GM19239 (cell line): ENCODE measurements around the gene ELOVL5.
A peak's percentile ranks its signal among the peaks of the same experiment; 100 is the strongest.
"Not testable (repeated sequence)": the region's sequence is repeated elsewhere in the genome, so short reads cannot be mapped to it uniquely, and the experiment has no call there.

Experiments used
- DNase-seq: peaks from one replicate; pipeline ENCODE4 v3.0.0; 2011; ENCODE audit warnings: low spot score; ENCODE audit not compliant: insufficient read length
- FAIRE-seq: peaks from 2 replicates; lab custom pipeline; 2011; peaks lifted over from hg19 to GRCh38; lab: Jason Lieb, UNC

ELOVL5 gene

GRCh38 chr6:53360093-53360912, 11.6 kb upstream of the ELOVL5 start:
- no peak for FAIRE-seq
- DNase-seq = no peak

GRCh38 chr6:53359843-53360092, 11.0 kb upstream of the ELOVL5 start:
- FAIRE-seq = no peak
- no peak for DNase-seq

- DNase-seq = peak; percentile 90
- FAIRE-seq = peak; percentile 66
These were observed 10.5 kb upstream of the ELOVL5 start for GRCh38 chr6:53359095-53359842.

GRCh38 chr6:53358440-53359094, 9.8 kb upstream of the ELOVL5 start:
- DNase-seq (no peak), FAIRE-seq (peak; percentile 23)

- no peak for FAIRE-seq
These were observed 9.0 kb upstream of the ELOVL5 start for GRCh38 chr6:53357576-53358360.

GRCh38 chr6:53353624-53354023, 4.9 kb upstream of the ELOVL5 start:
- no peak for DNase-seq
- FAIRE-seq = no peak

More at GRCh38 chr6:53357576-53358360, 9.0 kb upstream of the ELOVL5 start:
- no peak for DNase-seq

GRCh38 chr6:53352360-53352759, 3.6 kb upstream of the ELOVL5 start:
- no peak for FAIRE-seq
- no peak for DNase-seq

- DNase-seq (no peak), FAIRE-seq (no peak)
These were observed 501 bp upstream of the ELOVL5 start for GRCh38 chr6:53349209-53349693.

- FAIRE-seq (peak; percentile 76), DNase-seq (no peak)
These were observed 804 bp downstream of the ELOVL5 start for GRCh38 chr6:53347921-53348370.

- FAIRE-seq (peak; percentile 87), DNase-seq (no peak)
These were observed 1.4 kb downstream of the ELOVL5 start for GRCh38 chr6:53347250-53347920.

- DNase-seq, FAIRE-seq: not testable (repeated sequence)
These were observed 2.7 kb downstream of the ELOVL5 start for GRCh38 chr6:53346049-53346448.

GRCh38 chr6:53344969-53345368, 3.8 kb downstream of the ELOVL5 start:
- FAIRE-seq = no peak
- DNase-seq = no peak

GRCh38 chr6:53343092-53343491, 5.7 kb downstream of the ELOVL5 start:
- DNase-seq (no peak), FAIRE-seq (no peak)

- FAIRE-seq (no peak), DNase-seq (no peak)
These were observed 6.5 kb downstream of the ELOVL5 start for GRCh38 chr6:53342217-53342616.

GRCh38 chr6:53340536-53340935, 8.2 kb downstream of the ELOVL5 start:
- DNase-seq (no peak), FAIRE-seq (no peak)

GRCh38 chr6:53339424-53339823, 9.3 kb downstream of the ELOVL5 start:
- no peak for FAIRE-seq
- no peak for DNase-seq

GRCh38 chr6:53338304-53338703, 10.4 kb downstream of the ELOVL5 start:
- DNase-seq = no peak
- FAIRE-seq = no peak

- FAIRE-seq (no peak), DNase-seq (no peak)
These were observed 12.7 kb downstream of the ELOVL5 start for GRCh38 chr6:53336070-53336469.

GRCh38 chr6:53335224-53335994, 13.3 kb downstream of the ELOVL5 start:
- peak; percentile 96 for FAIRE-seq

More at GRCh38 chr6:53335224-53335994, 13.3 kb downstream of the ELOVL5 start:
- DNase-seq = peak; percentile 26
